Glutamatergic neuron (in vitro differentiated cells): ENCODE measurements around the gene AGFG1. TPM values are rescaled to one million over a fixed set of nuclear protein-coding genes. Genes with fewer than 3 reads are reported as not detected.
A peak's percentile ranks its signal among the peaks of the same experiment; 100 is the strongest.

Source experiments
- DNase-seq: peaks from one replicate; pipeline ENCODE4 v3.0.0; 2022
- H3K27ac Mint-ChIP-seq: one replicate; pipeline ENCODE4 v1.8.0; 2020; ENCODE audit warnings: mild to moderate bottlenecking, mixed read lengths, inconsistent platforms; ENCODE audit not compliant: unreplicated experiment
- H3K27me3 Mint-ChIP-seq: one replicate; pipeline ENCODE4 v1.8.0; 2020; ENCODE audit warnings: mild to moderate bottlenecking, moderate library complexity, mixed read lengths, inconsistent platforms; ENCODE audit not compliant: unreplicated experiment
- H3K36me3 Mint-ChIP-seq: one replicate; pipeline ENCODE4 v1.8.0; 2020; ENCODE audit warnings: mild to moderate bottlenecking, mixed read lengths, inconsistent platforms; ENCODE audit not compliant: unreplicated experiment
- H3K4me1 Mint-ChIP-seq: one replicate; pipeline ENCODE4 v1.8.0; 2020; ENCODE audit warnings: mild to moderate bottlenecking, low read depth, mixed read lengths, inconsistent platforms; ENCODE audit not compliant: unreplicated experiment
- H3K4me3 Mint-ChIP-seq: one replicate; pipeline ENCODE4 v1.8.0; 2020; ENCODE audit warnings: mild to moderate bottlenecking, mixed read lengths, inconsistent platforms; ENCODE audit not compliant: unreplicated experiment
- H3K9me3 Mint-ChIP-seq: one replicate; pipeline ENCODE4 v1.8.0; 2020; ENCODE audit warnings: mild to moderate bottlenecking, moderate library complexity, mixed read lengths, inconsistent platforms; ENCODE audit not compliant: unreplicated experiment
- long read RNA-seq: library from polyadenylated mRNA; unstranded; transcript quantifications from one replicate; pipeline ENCODE4 v2.0.0, GENCODE V29; 2020; ENCODE audit not compliant: unreplicated experiment
- total RNA-seq: library from RNA; stranded (reverse); fragmentation: NEBNext Ultra II Directional; extraction: Animal tissue kit (Norgen Biotek cat#: 25700); gene quantifications from one replicate; pipeline ENCODE4 v1.2.1, GENCODE V29; 2021; ENCODE audit not compliant: unreplicated experiment
- TF ChIP-seq, protein P1 (sequence below): fragments of 200-600 bp; sonication (generic); IDR thresholded peaks from one replicate; pipeline ENCODE4 v1.5.0; 2021; ENCODE audit not compliant: partially characterized antibody, unreplicated experiment

AGFG1 gene, protein sequence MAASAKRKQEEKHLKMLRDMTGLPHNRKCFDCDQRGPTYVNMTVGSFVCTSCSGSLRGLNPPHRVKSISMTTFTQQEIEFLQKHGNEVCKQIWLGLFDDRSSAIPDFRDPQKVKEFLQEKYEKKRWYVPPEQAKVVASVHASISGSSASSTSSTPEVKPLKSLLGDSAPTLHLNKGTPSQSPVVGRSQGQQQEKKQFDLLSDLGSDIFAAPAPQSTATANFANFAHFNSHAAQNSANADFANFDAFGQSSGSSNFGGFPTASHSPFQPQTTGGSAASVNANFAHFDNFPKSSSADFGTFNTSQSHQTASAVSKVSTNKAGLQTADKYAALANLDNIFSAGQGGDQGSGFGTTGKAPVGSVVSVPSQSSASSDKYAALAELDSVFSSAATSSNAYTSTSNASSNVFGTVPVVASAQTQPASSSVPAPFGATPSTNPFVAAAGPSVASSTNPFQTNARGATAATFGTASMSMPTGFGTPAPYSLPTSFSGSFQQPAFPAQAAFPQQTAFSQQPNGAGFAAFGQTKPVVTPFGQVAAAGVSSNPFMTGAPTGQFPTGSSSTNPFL
- total RNA-seq: 108 TPM
- long read RNA-seq, full-length matches to known transcripts: 1 of 4 reads
- long read RNA-seq, partial matches to known transcripts: 1 of 4 reads
- long read RNA-seq, other reads (novel, unspliced or antisense): 2 of 4 reads

DNA sequence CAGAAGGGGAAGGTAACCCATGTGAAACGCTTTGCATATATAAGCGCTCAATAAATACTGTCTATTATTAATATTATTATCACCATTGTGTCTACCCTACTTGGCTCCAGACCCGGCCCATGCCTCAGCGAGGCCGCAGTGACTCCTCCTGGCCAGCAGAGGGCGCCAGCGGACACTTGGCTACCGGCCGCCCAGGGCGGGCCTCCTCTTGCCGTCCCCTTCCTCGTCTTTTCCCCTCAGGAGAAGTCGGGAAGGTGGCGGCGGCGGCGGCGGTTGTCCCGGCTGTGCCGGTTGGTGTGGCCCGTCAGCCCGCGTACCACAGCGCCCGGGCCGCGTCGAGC is at the start of gene AGFG1:
TSS of gene AGFG1 (plus strand) at position 233 of the 341 bp plus-strand sequence. CDS start 266 bp downstream, outside the sequence.
- H3K9me3 Mint-ChIP-seq: peaks cover 11% of the 10 kb centered on the region
- H3K27ac Mint-ChIP-seq: peak within 1 kb of the TSS; percentile 79
- TF ChIP-seq, protein P1, sequence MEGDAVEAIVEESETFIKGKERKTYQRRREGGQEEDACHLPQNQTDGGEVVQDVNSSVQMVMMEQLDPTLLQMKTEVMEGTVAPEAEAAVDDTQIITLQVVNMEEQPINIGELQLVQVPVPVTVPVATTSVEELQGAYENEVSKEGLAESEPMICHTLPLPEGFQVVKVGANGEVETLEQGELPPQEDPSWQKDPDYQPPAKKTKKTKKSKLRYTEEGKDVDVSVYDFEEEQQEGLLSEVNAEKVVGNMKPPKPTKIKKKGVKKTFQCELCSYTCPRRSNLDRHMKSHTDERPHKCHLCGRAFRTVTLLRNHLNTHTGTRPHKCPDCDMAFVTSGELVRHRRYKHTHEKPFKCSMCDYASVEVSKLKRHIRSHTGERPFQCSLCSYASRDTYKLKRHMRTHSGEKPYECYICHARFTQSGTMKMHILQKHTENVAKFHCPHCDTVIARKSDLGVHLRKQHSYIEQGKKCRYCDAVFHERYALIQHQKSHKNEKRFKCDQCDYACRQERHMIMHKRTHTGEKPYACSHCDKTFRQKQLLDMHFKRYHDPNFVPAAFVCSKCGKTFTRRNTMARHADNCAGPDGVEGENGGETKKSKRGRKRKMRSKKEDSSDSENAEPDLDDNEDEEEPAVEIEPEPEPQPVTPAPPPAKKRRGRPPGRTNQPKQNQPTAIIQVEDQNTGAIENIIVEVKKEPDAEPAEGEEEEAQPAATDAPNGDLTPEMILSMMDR: peak; percentile 97
- peaks cover 4% of the 10 kb centered on the region for H3K36me3 Mint-ChIP-seq
- H3K4me3 Mint-ChIP-seq: peak within 1 kb of the TSS; percentile 95
- peaks cover 12% of the 10 kb centered on the region for H3K4me1 Mint-ChIP-seq
- peak; percentile 95 for DNase-seq
- peaks cover 13% of the 10 kb centered on the region for H3K27me3 Mint-ChIP-seq

DNA sequence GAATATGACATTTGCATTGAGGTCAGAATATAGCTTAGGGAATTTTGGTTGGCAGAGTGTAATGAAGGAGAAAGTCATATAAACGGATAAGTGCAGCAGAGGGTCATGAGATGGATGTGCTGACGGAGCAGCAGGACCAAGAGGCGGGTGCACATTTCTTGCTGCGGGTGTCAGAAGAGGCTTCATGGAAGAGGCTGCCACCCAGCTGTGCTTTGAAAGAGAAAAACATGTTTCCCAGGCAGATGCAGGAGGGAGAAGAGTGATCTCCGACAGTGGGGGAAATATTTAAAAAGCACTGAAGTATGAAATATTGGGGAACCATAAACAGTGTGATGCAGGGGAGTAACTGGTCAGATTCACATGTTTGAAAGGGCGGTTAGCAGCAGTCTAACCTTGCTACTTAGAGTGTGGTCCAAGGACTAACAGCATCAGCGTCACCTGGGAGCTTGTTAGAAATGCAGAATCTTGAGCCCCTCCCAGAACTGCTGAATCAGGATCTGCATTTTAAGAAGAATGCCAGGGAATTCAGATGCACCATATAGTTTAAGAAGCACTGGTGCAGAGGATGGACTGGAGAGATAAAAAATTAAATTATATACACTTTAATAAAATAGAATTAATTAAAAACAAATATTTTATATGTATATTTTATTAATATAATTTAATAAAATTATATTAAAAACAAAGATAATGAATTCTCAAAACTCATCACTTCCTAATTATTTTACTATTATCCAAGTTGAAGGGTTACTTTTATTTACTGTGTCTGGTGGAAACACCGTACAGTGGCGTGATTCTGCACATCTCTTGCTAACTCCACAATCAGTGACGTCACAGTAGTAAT is 48.1 kb upstream of the AGFG1 start:
- Mint-ChIP-seq H3K4me3 (no peak overlapping the region), H3K9me3 (no peaks in the 10 kb centered on the region), H3K4me1 (peaks cover 6% of the 10 kb centered on the region), H3K27ac (no peak overlapping the region), H3K27me3 (no peaks in the 10 kb centered on the region), H3K36me3 (no peaks in the 10 kb centered on the region)
- TF ChIP-seq, protein P1: no peak
- DNase-seq: no peak

DNA sequence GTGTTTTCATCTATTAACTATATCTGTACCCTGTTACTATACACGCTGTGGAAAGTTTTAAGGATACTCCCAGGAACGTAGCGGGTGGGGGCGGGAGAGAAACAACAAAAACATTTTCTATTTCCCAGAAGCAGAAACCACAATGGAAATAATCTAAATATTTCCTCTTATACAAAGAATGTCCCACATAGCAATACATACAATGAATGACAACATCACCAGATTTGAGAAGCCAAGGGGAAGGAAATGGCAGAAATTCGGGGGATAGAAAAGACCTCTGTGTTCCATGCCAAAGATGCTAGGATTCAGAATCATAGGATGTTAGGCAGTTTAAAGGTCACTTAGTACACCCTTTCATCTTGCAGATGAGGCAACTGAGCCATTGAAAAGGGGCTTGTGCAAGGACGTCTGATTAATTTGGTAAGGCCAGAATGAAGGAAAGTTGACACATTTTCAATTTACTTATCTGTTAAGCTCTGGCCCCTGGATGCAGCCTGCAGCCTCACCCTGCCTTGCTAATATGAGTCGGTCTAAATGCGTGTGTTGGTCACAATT is 43.1 kb upstream of the AGFG1 start:
- Mint-ChIP-seq H3K4me3 (no peak overlapping the region), H3K36me3 (peaks cover 11% of the 10 kb centered on the region), H3K9me3 (peaks cover 8% of the 10 kb centered on the region), H3K27me3 (peaks cover 3% of the 10 kb centered on the region), H3K27ac (no peak overlapping the region), H3K4me1 (peaks cover 2% of the 10 kb centered on the region)
- DNase-seq: no peak
- TF ChIP-seq, protein P1: no peak

DNA sequence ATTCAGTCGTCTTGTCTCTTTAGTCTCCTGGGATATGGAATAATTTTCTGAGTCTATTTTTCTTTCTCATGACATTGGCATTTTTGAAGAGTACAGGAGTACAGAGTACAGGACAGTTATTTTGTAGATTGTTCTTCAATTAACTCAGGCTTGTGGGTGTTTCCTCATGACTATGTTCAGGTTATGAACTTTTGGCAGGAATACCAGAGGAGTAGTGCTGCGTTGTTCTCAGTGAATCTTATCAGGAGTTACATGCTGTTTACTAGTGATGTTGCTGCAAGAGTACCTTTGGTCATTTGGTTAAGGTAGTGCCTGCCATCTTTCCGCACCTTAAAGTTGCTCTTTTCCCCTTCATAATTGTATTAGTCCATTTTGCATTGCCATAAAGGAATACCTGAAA is 41.3 kb upstream of the AGFG1 start:
- Mint-ChIP-seq H3K4me3 (no peak overlapping the region), H3K9me3 (peaks cover 8% of the 10 kb centered on the region), H3K4me1 (no peaks in the 10 kb centered on the region), H3K27ac (no peak overlapping the region), H3K27me3 (peaks cover 3% of the 10 kb centered on the region), H3K36me3 (peaks cover 11% of the 10 kb centered on the region)
- TF ChIP-seq, protein P1: no peak
- DNase-seq: no peak
